ENCODE data around the gene DEFB114. TPM values are rescaled to one million over a fixed set of nuclear protein-coding genes. Genes with fewer than 3 reads are reported as not detected.

DEFB114 gene, protein sequence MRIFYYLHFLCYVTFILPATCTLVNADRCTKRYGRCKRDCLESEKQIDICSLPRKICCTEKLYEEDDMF
- not detected in 2 replicates for total RNA-seq

DNA sequence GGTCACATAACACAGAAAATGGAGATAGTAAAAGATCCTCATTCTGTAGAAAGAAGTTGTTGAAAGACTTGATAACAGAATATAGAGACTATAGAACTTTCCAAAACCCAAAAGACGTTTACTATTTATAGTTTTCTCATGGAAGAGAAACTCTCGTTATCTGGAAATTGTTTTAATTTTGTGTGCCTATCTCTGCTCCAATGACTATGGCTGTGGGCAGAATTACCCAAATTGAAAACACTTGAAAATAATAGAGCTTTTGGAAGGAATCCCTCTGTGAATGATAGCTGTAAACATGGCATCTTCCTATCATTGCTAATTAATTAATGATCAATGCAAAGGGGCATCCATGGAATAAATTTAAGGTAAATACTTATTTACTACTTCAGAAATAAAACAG lies at the start of gene DEFB114:
Gene DEFB114, minus strand, starts transcription at position 101 of the 400 bp plus-strand sequence. Its CDS starts 59 bp downstream, at position 42.

DNA sequence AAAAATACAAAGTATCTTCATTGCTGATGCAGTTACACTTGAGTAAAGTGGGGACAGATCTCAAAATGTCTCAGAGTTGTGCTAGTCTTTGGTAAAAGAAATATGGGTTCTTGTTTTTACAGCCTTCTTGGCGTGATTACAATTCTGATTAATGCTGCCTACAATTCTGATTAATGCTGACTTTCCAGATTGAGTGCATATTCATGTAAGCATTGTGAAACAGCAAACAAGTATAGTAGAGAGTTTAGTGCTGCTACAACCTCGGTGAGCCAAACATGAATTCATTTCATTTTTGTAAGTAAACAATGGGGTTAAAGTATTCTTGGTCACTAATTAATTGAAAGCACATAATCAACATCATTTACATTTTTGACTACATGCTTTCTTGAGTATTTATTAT lies 5.6 kb upstream of the DEFB114 start, which contains the start of gene DEFB113:
Gene DEFB113, minus strand, starts transcription at position 21 of the 400 bp plus-strand sequence. Its CDS starts 0 bp downstream, at position 21.

Other genes with a start within 250 kb of the DEFB114 start
- gene CRISP3, start 219.8 kb downstream of the DEFB114 start, total RNA-seq = not detected in 2 replicates
- gene PGK2, start 176.9 kb downstream of the DEFB114 start, total RNA-seq = not detected in 2 replicates
- not detected in 2 replicates for gene CRISP1, start 97.6 kb downstream of the DEFB114 start, total RNA-seq
- not detected in 2 replicates for gene DEFB113, start 5.5 kb upstream of the DEFB114 start, total RNA-seq
- gene DEFB110, start 57.8 kb upstream of the DEFB114 start, total RNA-seq = not detected in 2 replicates
- gene DEFB112, start 85.8 kb upstream of the DEFB114 start, total RNA-seq = not detected in 2 replicates